Mammary epithelial cell (primary cell): ENCODE data around the gene TMBIM1.

Experiments
- CTCF ChIP-seq, 2 donors: IDR thresholded peaks in 1 of 2; conservative IDR thresholded peaks in 1 of 2; 2 replicates each; pipeline ENCODE4 v1.5.1; 2011 to 2012; ENCODE audit warnings: inconsistent platforms in 2 of 2, low read length in 2 of 2, mild to moderate bottlenecking in 2 of 2, control low read depth in 1 of 2, low read depth in 1 of 2; ENCODE audit not compliant: insufficient read depth in 1 of 2; ENCODE audit errors: extremely low read depth in 1 of 2
- EZH2 ChIP-seq: IDR thresholded peaks from 2 replicates; pipeline ENCODE4 v1.6.1; 2012; ENCODE audit warnings: low read length, inconsistent platforms, borderline replicate concordance

GRCh38 chr2:218320704-218321336, 28.5 kb upstream of the TMBIM1 start:
- TF ChIP-seq CTCF (conservative IDR thresholded peaks at IDR 0.05 in 1 of 2, IDR thresholded peaks at IDR 0.05 in 1 of 2; ENCODE audit: extremely low read depth in 1 of 2, insufficient read depth in 1 of 2, low read depth in 1 of 2, low read length in 2 of 2), result no peak
- TF ChIP-seq EZH2, result no peak
